ENCODE results near the gene POLR2I. TPM values are rescaled to one million over a fixed set of nuclear protein-coding genes. Genes with fewer than 3 reads are reported as not detected.
"Not testable (repeated sequence)": the region's sequence is repeated elsewhere in the genome, so short reads cannot be mapped to it uniquely, and the experiment has no call there.

Gene POLR2I
- polyA plus RNA-seq, 4 donors: 43.2 to 61.0 (median 48.4) TPM

DNA sequence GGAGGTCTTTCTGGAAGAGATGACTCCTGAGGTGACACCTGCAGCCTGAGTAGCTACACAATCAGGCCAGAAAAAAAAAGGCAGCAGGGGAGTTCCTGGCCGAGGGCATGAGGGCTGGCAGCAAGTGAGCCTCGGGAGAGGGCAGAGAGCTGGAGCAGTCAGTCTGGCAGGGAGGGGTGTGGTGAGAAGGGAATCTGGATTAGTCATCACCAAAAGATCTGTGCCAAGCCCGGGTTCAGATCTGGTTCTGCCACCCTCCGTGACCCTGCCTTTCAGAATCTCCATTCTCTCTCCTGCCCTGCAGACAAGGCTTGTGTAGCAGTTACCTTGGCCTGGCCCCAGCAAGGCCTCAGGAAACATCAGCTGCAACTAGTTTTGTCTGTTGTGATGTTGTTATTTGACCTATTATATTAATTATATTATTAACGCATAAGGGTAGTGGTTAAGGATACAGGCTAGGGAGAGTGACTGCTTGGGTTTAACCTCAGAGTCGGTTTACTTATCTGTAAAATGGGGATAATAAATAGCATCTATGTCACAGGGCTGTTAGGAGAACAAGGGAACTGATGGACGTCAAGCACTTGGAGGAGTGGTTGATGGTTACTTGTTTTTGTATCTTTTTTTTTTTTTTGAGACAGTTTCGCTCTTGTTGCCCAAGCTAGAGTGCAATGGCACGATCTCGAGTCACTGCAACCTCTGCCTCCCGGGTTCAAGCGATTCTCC is 22.4 kb upstream of the POLR2I start:
- DNase-seq (ENCODE audit: low read depth in 4 of 4, low spot score in 3 of 4): no peak

DNA sequence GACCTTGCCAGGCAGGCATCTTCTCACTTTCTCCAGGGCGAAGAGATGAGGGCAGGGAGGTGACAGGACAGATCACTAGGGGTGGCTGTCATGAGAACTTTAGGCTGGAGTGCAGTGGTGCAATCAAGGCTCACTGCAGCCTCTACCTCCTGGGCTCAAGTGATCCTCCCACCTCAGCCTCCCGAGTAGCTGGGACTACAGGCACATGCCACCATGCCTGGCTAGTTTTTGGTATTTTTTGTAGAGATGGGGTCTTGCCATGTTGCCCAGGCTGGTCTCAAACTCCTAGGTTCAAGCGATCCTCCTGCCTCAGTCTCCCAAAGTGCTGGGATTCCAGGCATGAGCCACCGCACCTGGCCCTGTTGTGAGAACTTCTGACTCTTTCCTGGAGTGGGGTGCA is 20.2 kb upstream of the POLR2I start:
- DNase-seq (ENCODE audit: low read depth in 4 of 4, low spot score in 3 of 4): not testable (repeated sequence)

DNA sequence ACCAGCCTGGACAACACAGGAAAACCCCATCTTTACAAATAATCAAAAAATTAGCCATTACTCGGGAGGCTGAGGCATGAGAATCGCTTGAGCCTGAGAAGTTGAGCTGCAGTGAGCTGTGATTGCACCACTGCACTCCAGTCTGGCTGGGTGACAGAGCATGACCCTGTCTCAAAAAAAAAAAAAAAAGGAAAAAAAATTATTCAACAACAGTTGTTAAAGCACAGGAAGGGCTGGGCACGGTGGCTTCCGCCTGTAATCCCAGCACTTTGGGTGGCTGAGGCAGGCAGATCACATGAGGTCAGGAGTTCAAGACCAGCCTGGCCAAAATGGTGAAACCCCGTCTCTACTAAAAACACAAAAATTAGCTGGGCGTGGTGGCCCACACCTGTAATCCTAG is 16.5 kb upstream of the POLR2I start:
- not testable (repeated sequence) for DNase-seq (ENCODE audit: low read depth in 4 of 4, low spot score in 3 of 4)

- no peak for DNase-seq (ENCODE audit: low read depth in 4 of 4, low spot score in 3 of 4)
Observed at GRCh38 chr19:36128392-36128736, 13.7 kb upstream of the POLR2I start.

- no peak for DNase-seq (ENCODE audit: low read depth in 4 of 4, low spot score in 3 of 4)
Observed at GRCh38 chr19:36125557-36125956, 10.9 kb upstream of the POLR2I start.

DNA sequence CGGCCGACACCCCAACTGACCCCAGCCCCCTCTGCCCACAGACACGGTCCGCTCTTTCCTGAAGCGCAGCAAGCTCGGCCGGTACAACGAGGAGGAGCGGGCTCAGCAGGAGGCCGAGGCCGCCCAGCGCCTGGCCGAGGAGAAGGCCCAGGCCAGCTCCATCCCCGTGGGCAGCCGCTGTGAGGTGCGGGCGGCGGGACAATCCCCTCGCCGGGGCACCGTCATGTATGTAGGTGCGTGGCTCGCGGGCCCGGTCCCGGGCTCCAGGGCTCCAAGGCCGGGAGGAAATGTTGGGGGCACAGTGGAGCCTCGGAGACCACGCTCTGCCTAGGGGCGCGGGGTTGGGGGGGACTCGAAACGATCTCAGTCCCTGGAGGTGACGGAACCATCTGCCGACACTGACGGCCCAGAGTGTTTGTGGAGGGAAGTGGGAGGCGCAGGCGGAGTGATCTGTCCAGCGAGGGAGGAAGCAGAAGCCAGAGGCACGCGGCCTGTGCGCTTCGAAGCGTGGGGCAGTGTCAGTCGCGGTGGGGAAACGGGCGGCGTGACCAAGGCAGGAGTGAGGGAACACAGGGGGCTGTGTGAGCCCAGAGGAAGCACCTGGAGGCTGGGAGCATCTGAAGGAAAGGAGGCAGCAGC is 6.9 kb upstream of the POLR2I start:
- no peak for DNase-seq (ENCODE audit: low read depth in 4 of 4, low spot score in 3 of 4)

DNA sequence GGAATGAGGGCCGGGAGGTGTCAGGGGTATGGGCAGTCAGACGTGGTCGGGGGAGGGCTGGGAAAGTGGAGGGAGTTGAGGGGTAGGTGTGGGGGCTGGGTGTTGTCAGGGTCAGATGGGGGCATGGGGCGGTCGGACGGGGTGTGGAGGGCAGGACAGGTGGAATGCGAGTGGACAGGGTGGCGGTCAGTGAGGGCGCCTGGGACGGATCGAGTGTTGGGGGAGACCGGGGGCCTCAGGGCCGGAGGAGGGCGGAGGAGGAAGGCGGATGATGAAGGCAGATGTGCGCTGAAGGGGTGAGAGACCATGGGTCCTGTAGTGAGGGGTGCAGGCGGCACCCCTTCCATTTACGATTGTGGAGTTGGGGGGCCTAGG is 6.3 kb upstream of the POLR2I start:
- DNase-seq (ENCODE audit: low read depth in 4 of 4, low spot score in 3 of 4): no peak

- DNase-seq (ENCODE audit: low read depth in 4 of 4, low spot score in 3 of 4): no peak
Observed at GRCh38 chr19:36120092-36120983, 5.7 kb upstream of the POLR2I start.

GRCh38 chr19:36116344-36116637 is 1.6 kb upstream of the POLR2I start:
- DNase-seq (ENCODE audit: low read depth in 4 of 4, low spot score in 3 of 4): no peak

DNA sequence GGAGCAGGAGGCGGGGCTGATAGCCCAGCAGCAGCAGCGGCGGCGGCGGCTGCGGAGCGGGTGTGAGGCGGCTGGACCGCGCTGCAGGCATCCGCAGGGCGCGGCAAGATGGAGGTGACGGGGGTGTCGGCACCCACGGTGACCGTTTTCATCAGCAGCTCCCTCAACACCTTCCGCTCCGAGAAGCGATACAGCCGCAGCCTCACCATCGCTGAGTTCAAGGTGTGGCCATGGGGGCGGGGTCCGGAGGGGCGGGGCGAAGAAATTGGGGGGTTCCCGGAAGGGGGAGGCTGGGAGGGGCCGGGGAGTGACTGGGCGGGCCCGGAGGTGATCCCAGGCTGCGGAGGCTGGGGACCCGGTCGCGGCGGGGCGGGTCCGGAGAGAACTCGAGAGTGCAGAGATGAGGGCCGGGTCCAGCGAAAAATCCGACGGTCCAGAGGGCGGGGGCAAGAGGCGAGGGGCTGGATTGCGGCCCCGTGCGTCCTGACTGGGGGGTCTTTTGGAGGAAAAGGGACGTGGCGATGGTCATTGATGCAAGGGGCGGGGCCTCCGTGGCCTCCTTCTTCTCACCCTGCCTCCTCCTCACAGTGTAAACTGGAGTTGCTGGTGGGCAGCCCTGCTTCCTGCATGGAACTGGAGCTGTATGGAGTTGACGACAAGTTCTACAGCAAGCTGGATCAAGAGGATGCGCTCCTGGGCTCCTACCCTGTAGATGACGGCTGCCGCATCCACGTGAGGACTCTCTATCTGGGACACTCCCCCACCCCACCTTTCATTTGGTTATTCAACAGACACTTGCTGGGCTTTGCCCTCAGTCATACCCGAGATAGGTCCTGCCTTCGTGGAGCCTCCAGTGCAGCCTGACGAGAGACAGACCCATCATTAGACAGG is 1.0 kb upstream of the POLR2I start, which contains the start of gene TBCB:
Gene TBCB (plus strand): TSS at position 16 of the 891 bp plus-strand sequence. CDS start 93 bp downstream, at position 109.
- DNase-seq (ENCODE audit: low read depth in 4 of 4, low spot score in 3 of 4): no peak

DNA sequence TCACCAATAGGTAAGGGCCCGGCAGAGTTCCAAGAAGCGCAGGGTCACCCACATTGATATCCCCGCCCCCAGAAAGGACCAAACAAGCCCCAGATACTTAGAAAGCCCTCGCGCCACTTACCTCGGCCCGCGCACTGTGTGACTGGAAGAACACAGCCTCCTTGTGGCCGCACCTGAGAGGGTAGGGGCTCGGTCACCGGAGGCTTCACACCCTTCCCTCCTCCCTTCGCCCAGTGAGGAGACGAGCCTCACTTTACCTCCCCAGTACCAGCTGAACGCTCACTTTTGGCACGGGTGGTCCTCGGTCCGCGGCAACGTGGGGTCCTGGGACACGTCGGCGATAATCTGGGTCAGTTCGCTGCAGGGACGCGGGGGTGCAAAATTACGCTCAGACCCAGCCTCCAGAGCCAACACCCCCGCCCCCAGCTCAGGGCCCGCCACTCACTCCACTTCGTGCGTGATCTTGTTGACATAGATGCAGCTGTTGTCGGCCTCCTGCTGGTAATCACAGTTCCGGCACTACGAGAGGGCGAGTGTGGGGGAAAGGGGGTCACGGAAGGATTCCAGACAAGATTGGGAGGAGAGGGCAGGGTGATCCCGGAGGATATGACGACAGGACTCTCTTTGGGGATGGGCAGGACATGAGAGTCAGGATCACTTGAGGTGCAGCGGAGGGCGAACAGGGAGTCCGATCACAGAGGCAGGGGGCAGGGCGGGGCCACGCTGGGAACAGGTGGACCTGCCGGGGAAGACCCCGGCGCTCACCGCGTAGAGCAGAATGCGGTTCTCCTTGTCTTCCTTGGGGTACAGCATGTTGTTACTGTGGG is 568 bp downstream of the POLR2I start:
- DNase-seq (ENCODE audit: low read depth in 4 of 4, low spot score in 3 of 4): no peak

DNA sequence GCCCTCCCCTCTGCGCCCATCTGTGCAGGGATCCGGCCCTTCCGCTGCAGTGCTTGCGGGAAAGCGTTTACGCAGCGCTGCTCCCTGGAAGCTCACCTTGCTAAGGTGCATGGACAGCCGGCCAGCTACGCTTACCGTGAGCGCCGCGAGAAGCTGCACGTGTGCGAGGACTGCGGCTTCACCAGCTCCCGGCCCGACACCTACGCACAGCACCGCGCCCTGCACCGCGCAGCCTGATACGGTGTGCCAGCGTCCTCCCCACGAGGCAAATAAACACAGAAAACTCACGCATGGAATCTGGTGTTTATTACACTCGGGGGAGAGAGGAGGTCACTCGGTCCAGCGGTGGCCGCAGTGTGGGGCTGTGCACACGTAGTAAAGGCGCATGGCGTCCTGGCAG is 1.2 kb downstream of the POLR2I start:
- no peak for DNase-seq (ENCODE audit: low read depth in 4 of 4, low spot score in 3 of 4)

- DNase-seq (ENCODE audit: low read depth in 4 of 4, low spot score in 3 of 4): no peak
Observed at GRCh38 chr19:36112678-36113077, 2.0 kb downstream of the POLR2I start.

GRCh38 chr19:36111200-36111539 is 3.5 kb downstream of the POLR2I start:
- DNase-seq (ENCODE audit: low read depth in 4 of 4, low spot score in 3 of 4): no peak

DNA sequence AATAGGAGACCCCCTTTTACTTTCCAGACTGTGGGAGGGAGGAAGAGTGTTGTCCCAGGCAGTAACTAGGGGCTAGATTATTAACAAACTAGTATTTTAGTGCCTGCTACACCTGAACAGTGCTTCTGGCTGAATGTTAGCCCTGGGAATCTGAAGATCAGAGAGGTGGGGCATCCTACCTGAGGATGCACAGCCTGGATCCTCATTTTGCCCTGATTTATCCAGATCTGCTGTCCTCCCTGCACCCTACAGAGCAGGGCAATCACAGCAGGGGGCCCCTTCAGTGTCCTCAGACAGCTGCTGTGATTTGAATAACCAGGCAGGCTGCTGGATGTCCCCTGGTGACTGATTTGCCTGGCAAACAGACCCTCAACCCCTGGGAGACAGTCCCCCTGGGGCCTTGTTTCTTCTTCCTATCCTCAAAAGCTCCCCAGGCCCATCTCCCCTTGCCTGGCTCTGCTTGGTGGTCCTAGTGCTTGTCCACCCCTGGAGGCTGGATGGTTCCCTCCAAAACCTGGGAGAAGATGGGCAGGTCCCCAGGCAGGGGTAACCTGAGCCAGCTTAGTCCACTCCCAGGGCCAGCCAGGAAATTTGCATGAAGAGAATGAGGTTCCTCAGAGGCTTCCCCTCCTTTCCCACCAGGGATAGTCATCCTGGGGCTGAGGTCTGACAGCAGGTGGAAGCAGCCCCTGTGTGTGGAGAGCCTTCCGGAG is 4.0 kb downstream of the POLR2I start, which contains the start of gene OVOL3:
Gene OVOL3 (plus strand): TSS at position 657 of the 713 bp plus-strand sequence. CDS start 60 bp downstream, outside the sequence.
- no peak for DNase-seq (ENCODE audit: low read depth in 4 of 4, low spot score in 3 of 4)

- DNase-seq (ENCODE audit: low read depth in 4 of 4, low spot score in 3 of 4): no peak
Observed at GRCh38 chr19:36108684-36109083, 6.0 kb downstream of the POLR2I start.

- DNase-seq (ENCODE audit: low read depth in 4 of 4, low spot score in 3 of 4): no peak
Observed at GRCh38 chr19:36106991-36107390, 7.7 kb downstream of the POLR2I start.

DNA sequence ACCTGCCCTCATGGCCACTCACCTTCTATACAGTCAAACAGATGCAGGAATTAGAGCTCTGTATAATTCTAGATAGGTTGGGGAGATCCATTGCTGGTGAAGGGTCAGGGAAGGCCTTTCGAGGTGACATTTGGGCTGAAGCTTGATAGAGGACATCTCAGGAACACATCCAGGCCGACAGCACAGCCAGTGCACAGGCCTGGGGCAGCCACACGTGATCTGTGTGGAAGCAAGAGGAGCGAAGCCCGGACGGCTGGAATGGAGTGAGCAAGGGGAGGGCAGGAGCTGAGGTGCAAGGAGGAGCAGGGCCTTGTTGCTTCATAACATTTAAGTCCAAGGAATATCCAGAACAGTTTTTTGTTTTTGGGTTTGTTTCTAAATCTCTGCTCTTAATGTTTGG is 8.2 kb downstream of the POLR2I start:
- no peak for DNase-seq (ENCODE audit: low read depth in 4 of 4, low spot score in 3 of 4)

Measured in right renal pelvis (tissue), 4 donors.